HuH-7.5 (cell line): ENCODE data around the gene PCGF2.
"Not testable (repeated sequence)": the region's sequence is repeated elsewhere in the genome, so short reads cannot be mapped to it uniquely, and the experiment has no call there.

Experiments
- DNase-seq: peaks from one replicate; pipeline ENCODE4 v3.0.0; 2011; ENCODE audit warnings: low spot score

The PCGF2 gene

GRCh38 chr17:38748149-38748891 lies at the start of gene PCGF2:
Gene PCGF2 (minus strand): TSS chr17:38748336. CDS start chr17:38740402, 7,934 bp downstream.
- peak; percentile 62 for DNase-seq

- DNase-seq, result no peak
Measured at GRCh38 chr17:38797828-38798227, 49.7 kb upstream of the PCGF2 start.

GRCh38 chr17:38797158-38797490 lies 49.0 kb upstream of the PCGF2 start:
- no peak for DNase-seq

GRCh38 chr17:38796451-38797157 lies 48.5 kb upstream of the PCGF2 start:
- no peak for DNase-seq

- DNase-seq, result no peak
Measured at GRCh38 chr17:38794221-38794620, 46.1 kb upstream of the PCGF2 start.

- no peak for DNase-seq
Measured at GRCh38 chr17:38791162-38791561, 43.0 kb upstream of the PCGF2 start.

GRCh38 chr17:38790148-38790707 lies 42.1 kb upstream of the PCGF2 start:
- not testable (repeated sequence) for DNase-seq

- DNase-seq, result no peak
Measured at GRCh38 chr17:38789185-38789584, 41.0 kb upstream of the PCGF2 start.

- not testable (repeated sequence) for DNase-seq
Measured at GRCh38 chr17:38787999-38788398, 39.9 kb upstream of the PCGF2 start.

GRCh38 chr17:38786372-38786771 lies 38.2 kb upstream of the PCGF2 start:
- no peak for DNase-seq

- no peak for DNase-seq
Measured at GRCh38 chr17:38783227-38783626, 35.1 kb upstream of the PCGF2 start.

- no peak for DNase-seq
Measured at GRCh38 chr17:38779965-38780752, 32.0 kb upstream of the PCGF2 start.

- no peak for DNase-seq
Measured at GRCh38 chr17:38777641-38778250, 29.6 kb upstream of the PCGF2 start.

GRCh38 chr17:38773258-38773657 lies 25.1 kb upstream of the PCGF2 start:
- no peak for DNase-seq

- no peak for DNase-seq
Measured at GRCh38 chr17:38768417-38768816, 20.3 kb upstream of the PCGF2 start.

- DNase-seq, result no peak
Measured at GRCh38 chr17:38766341-38766740, 18.2 kb upstream of the PCGF2 start.

- DNase-seq, result no peak
Measured at GRCh38 chr17:38762231-38762630, 14.1 kb upstream of the PCGF2 start.

GRCh38 chr17:38761612-38762011 lies 13.5 kb upstream of the PCGF2 start:
- no peak for DNase-seq

- no peak for DNase-seq
Measured at GRCh38 chr17:38753071-38753506, 5.0 kb upstream of the PCGF2 start.

GRCh38 chr17:38752308-38753070 lies 4.4 kb upstream of the PCGF2 start, which contains the start of gene PSMB3:
Gene PSMB3 (plus strand): TSS chr17:38752741. CDS start chr17:38752827, 86 bp downstream.
- peak; percentile 82 for DNase-seq

- no peak for DNase-seq
Measured at GRCh38 chr17:38751808-38752307, 3.7 kb upstream of the PCGF2 start.
